HepG2 (cell line): ENCODE data around the gene ARHGAP12. TPM values are rescaled to one million over a fixed set of nuclear protein-coding genes. Genes with fewer than 3 reads are reported as not detected.

ENCODE experiments used
- ATAC-seq: fragments of 200-7000 bp; cut with Tn5 transposase; 3 replicates; pipeline ENCODE4 v1.9.1; 2020; ENCODE audit warnings: mild to moderate bottlenecking, moderate library complexity
- BruUV-seq: library from RNA; stranded (reverse); fragments of 400-500 nt; replicated peaks from 2 replicates; lab custom pipeline; 2021; lab: Mats Ljungman, UMichigan
- CTCF ChIA-PET: fragments of 300-600 bp; formaldehyde crosslinking; extraction: SDS; loops from one replicate; lab custom pipeline; 2021; ENCODE audit warnings: low total read pairs, inconsistent platforms, low intra/inter-chr PET ratio; lab: Yijun Ruan, JAX
- POLR2A ChIA-PET: fragments of 350-600 bp; sonication (Branson Sonifier 250); formaldehyde crosslinking; loops from one replicate; lab custom pipeline; 2020; ENCODE audit warnings: antibody characterized with exemption, inconsistent platforms; lab: Yijun Ruan, JAX
- DNase-seq: peaks from one replicate; pipeline ENCODE4 v3.0.0-alpha.2; 2015; ENCODE audit warnings: low spot score
- FAIRE-seq: peaks from 3 replicates; lab custom pipeline; 2011; peaks lifted over from hg19 to GRCh38; lab: Jason Lieb, UNC
- H2AFZ ChIP-seq: one replicate; pipeline ENCODE4 v1.6.1; 2011; ENCODE audit warnings: low read length, inconsistent platforms
- H3K27ac ChIP-seq: fragments of 300-600 bp; 3 replicates; pipeline ENCODE4 v1.8.0; 2011; ENCODE audit warnings: mixed run types, mild to moderate bottlenecking, mixed read lengths, low read length, inconsistent platforms; ENCODE audit not compliant: insufficient read depth; ENCODE audit errors: extremely low read length
- H3K27me3 ChIP-seq, 2 experiments: fragments of 200-600 bp in 1 of 2; 2 replicates in 1 of 2; 3 replicates in 1 of 2; pipeline versions ENCODE4 v1.6.0 to v1.8.0; 2011; ENCODE audit warnings: low read length in 2 of 2, mild to moderate bottlenecking in 2 of 2, moderate library complexity in 2 of 2, inconsistent platforms in 1 of 2; ENCODE audit not compliant: insufficient read depth in 2 of 2, control insufficient read depth in 1 of 2
- H3K36me3 ChIP-seq, 2 experiments: fragments of 200-600 bp in 1 of 2; replicated peaks in 1 of 2; 2 replicates in 1 of 2; 3 replicates in 1 of 2; pipeline versions ENCODE4 v1.5.1 to v1.8.0; 2011; ENCODE audit warnings: low read length in 2 of 2, inconsistent platforms in 1 of 2; ENCODE audit not compliant: insufficient read depth in 2 of 2, control insufficient read depth in 1 of 2
- H3K4me1 ChIP-seq: 2 replicates; pipeline ENCODE4 v1.5.1; 2012; ENCODE audit warnings: low read length, inconsistent platforms; ENCODE audit not compliant: insufficient read depth
- H3K4me2 ChIP-seq: 2 replicates; pipeline ENCODE4 v1.6.0; 2011; ENCODE audit warnings: low read depth, low read length, inconsistent platforms
- H3K4me3 ChIP-seq, 3 experiments: fragments of 200-600 bp in 1 of 3; sonication (generic), shearing (Covaris generic) in 1 of 3; replicated peaks in 1 of 3; 2 replicates each; pipeline ENCODE4 v1.5.1; 2011 to 2016; ENCODE audit warnings: low read length in 3 of 3, inconsistent platforms in 2 of 3, low read depth in 2 of 3, mild to moderate bottlenecking in 2 of 3, control low read depth in 1 of 3, mixed read lengths in 1 of 3; ENCODE audit not compliant: insufficient read depth in 1 of 3
- H3K79me2 ChIP-seq: one replicate; pipeline ENCODE4 v1.6.1; 2011; ENCODE audit warnings: low read length, inconsistent platforms; ENCODE audit not compliant: insufficient read depth
- H3K9ac ChIP-seq: 2 replicates; pipeline ENCODE4 v1.6.0; 2011; ENCODE audit warnings: mild to moderate bottlenecking, low read depth, low read length, inconsistent platforms; ENCODE audit not compliant: insufficient read depth
- H3K9me3 ChIP-seq: 2 replicates; pipeline ENCODE4 v1.5.1; 2012; ENCODE audit warnings: mild to moderate bottlenecking, low read length
- H4K20me1 ChIP-seq: 2 replicates; pipeline ENCODE4 v1.6.0; 2011; ENCODE audit warnings: inconsistent platforms, mild to moderate bottlenecking, low read length, moderate library complexity; ENCODE audit not compliant: insufficient read depth
- KLF12 ChIP-seq: sonication (generic); formaldehyde crosslinking; IDR thresholded peaks from 2 replicates; pipeline ENCODE4 v1.4.0; 2020; ENCODE audit warnings: missing genetic modification reagents, borderline replicate concordance
- MBNL3 ChIP-seq: fragments of 250-450 bp; sonication (Bioruptor Pico); conservative IDR thresholded peaks from 2 replicates; pipeline ENCODE4 v1.8.0; 2022; ENCODE audit warnings: mild to moderate bottlenecking, inconsistent platforms
- POLR2AphosphoS2 ChIP-seq: IDR thresholded peaks from 2 replicates; pipeline ENCODE4 v1.6.1; 2011; ENCODE audit warnings: low read depth, low read length, improper control_type of control experiment
- ZBTB38 ChIP-seq: sonication (generic); formaldehyde crosslinking; IDR thresholded peaks from 2 replicates; pipeline ENCODE4 v1.5.1; 2020; ENCODE audit warnings: mild to moderate bottlenecking, missing genetic modification reagents
- ZNF614 ChIP-seq: IDR thresholded peaks from 2 replicates; pipeline ENCODE4 v1.6.1; 2018; ENCODE audit warnings: missing biosample characterization, missing genetic modification reagents, inconsistent platforms, borderline replicate concordance
- ZNF891 ChIP-seq: sonication (generic); formaldehyde crosslinking; IDR thresholded peaks from 2 replicates; pipeline ENCODE4 v1.5.0; 2020; ENCODE audit warnings: mild to moderate bottlenecking, missing genetic modification reagents
- WGBS: methylation state at CpG from one replicate; pipeline ENCODE4 v1.1.6; 2017; ENCODE audit warnings: low lambda C conversion rate; 5-methylcytosine and 5-hydroxymethylcytosine counted together
- in situ Hi-C: cut with HindIII; loops from 2 replicates; pipeline ENCODE4 v1.10.0; 2017; ENCODE audit warnings: low pct_unique_long_range_greater_than_20kb; ENCODE audit not compliant: extremely low pct_ligation_motif_present
- intact Hi-C: fragments of 100-400 bp; cut with micrococcal nuclease; formaldehyde crosslinking; loops from one replicate; pipeline ENCODE4 v1.10.0; 2022; ENCODE audit not compliant: unreplicated experiment
- polyA plus RNA-seq, 8 experiments: library from polyadenylated mRNA; depleted of rRNA in 3 of 8; stranded (reverse) in 7 of 8; unstranded in 1 of 8; fragments of >200 nt; fragmentation: Illumina TruSeq in 4 of 8; extraction: Trizol in 4 of 8; gene quantifications; 2 replicates each; pipeline versions ENCODE4 v1.2.1 to v1.2.3, GENCODE V29; 2011 to 2016; ENCODE audit warnings: low read depth in 4 of 8, missing spikeins in 1 of 8, mixed read lengths in 1 of 8; ENCODE audit not compliant: insufficient read depth in 1 of 8
- total RNA-seq, 5 experiments: library from RNA; depleted of rRNA; stranded (reverse); fragments of >200 nt; fragmentation: Illumina TruSeq; extraction: Trizol; gene quantifications; 2 replicates each; pipeline ENCODE4 v1.2.3, GENCODE V29; 2016; ENCODE audit warnings: low read depth in 1 of 5
- TF ChIP-seq, protein P1 (sequence below): IDR thresholded peaks from 2 replicates; pipeline ENCODE4 v1.6.1; 2016; ENCODE audit warnings: low read depth, missing genetic modification reagents, missing compliant biosample characterization
- TF ChIP-seq, protein P2 (sequence below): sonication (generic); formaldehyde crosslinking; IDR thresholded peaks from 2 replicates; pipeline ENCODE4 v1.4.0; 2020; ENCODE audit warnings: mild to moderate bottlenecking, missing genetic modification reagents
- TF ChIP-seq, protein P3 (sequence below): IDR thresholded peaks from 2 replicates; pipeline ENCODE4 v1.6.1; 2018; ENCODE audit warnings: missing genetic modification reagents, mild to moderate bottlenecking, missing compliant biosample characterization
- TF ChIP-seq, protein P4 (sequence below): sonication (generic); formaldehyde crosslinking; conservative IDR thresholded peaks from 2 replicates; pipeline ENCODE4 v1.8.0; 2022; ENCODE audit warnings: low read depth, missing genetic modification reagents

The ARHGAP12 gene
- total and polyA plus RNA-seq, 2 of the 13 experiments (the other 11 are each of a cell fraction or from before 2014, with no cell fraction given), result 25.0 to 54.6 TPM

DNA sequence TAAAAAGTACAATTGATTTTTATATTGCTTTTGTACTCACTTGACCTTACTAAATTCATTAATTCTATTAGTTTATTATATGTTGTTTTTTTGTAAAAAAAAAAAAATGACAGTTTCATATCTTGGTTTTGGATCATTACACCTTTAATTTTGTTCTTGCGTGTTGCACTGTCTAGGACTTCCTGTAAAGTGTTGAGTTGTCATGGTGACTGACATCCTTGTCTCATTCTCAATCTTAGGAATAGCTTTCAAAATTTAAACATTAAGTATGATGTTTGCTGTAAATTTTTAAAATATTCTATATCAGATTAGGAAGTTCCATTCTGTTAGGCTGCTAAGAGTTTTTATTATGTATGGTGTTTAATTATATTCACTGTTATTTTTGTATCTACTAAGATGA, 139.1 kb downstream of the ARHGAP12 start (continued):
- TF ChIP-seq POLR2AphosphoS2, result no peak
- TF ChIP-seq, protein P1, sequence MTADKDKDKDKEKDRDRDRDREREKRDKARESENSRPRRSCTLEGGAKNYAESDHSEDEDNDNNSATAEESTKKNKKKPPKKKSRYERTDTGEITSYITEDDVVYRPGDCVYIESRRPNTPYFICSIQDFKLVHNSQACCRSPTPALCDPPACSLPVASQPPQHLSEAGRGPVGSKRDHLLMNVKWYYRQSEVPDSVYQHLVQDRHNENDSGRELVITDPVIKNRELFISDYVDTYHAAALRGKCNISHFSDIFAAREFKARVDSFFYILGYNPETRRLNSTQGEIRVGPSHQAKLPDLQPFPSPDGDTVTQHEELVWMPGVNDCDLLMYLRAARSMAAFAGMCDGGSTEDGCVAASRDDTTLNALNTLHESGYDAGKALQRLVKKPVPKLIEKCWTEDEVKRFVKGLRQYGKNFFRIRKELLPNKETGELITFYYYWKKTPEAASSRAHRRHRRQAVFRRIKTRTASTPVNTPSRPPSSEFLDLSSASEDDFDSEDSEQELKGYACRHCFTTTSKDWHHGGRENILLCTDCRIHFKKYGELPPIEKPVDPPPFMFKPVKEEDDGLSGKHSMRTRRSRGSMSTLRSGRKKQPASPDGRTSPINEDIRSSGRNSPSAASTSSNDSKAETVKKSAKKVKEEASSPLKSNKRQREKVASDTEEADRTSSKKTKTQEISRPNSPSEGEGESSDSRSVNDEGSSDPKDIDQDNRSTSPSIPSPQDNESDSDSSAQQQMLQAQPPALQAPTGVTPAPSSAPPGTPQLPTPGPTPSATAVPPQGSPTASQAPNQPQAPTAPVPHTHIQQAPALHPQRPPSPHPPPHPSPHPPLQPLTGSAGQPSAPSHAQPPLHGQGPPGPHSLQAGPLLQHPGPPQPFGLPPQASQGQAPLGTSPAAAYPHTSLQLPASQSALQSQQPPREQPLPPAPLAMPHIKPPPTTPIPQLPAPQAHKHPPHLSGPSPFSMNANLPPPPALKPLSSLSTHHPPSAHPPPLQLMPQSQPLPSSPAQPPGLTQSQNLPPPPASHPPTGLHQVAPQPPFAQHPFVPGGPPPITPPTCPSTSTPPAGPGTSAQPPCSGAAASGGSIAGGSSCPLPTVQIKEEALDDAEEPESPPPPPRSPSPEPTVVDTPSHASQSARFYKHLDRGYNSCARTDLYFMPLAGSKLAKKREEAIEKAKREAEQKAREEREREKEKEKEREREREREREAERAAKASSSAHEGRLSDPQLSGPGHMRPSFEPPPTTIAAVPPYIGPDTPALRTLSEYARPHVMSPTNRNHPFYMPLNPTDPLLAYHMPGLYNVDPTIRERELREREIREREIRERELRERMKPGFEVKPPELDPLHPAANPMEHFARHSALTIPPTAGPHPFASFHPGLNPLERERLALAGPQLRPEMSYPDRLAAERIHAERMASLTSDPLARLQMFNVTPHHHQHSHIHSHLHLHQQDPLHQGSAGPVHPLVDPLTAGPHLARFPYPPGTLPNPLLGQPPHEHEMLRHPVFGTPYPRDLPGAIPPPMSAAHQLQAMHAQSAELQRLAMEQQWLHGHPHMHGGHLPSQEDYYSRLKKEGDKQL (CRISPR knock-in tag), result no peak

DNA sequence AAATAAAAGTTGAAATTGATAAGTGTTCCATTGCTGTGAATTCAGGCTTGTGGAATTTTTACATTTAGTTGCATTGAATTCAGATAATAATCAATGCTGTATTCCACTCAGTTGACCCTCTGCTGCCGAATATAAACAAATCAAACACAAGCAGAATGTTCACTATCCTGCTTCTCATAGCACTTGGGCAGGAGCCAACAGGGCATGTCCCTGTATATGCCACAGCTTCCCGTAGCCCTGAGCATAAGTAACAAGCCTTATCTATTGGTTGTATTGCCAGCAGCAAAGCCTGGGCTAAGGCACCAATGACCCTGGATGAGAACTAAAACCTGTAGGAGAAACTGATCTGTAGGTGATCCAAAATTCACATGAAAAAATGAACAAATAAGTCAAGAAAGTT, 145.9 kb downstream of the ARHGAP12 start:
- ATAC-seq (no peak), FAIRE-seq (no peak), DNase-seq (no peak)
- Histone ChIP-seq H3K9ac (no peak overlapping the region), H3K4me1 (no peaks in the 10 kb centered on the region), H3K4me2 (no peak overlapping the region), H3K4me3 (no peak overlapping the region), H2AFZ (no peak overlapping the region), H3K36me3 (no peaks in the 10 kb centered on the region), H3K79me2 (no peaks in the 10 kb centered on the region), H3K9me3 (no peaks in the 10 kb centered on the region), H3K27ac (no peak overlapping the region), H4K20me1 (no peaks in the 10 kb centered on the region), H3K27me3 (0 out of 5 replicates have a peak, but pooled peaks cover 0 to 5% of the 10 kb centered on the region in 2 experiments)
- no TSS peak for BruUV-seq
- ChIA-PET CTCF (no interaction called here), POLR2A (no interaction called here)
- in situ Hi-C loops (no loop called here), intact Hi-C loops (no loop called here)
- WGBS, result 0% methylated on average over 2 of the region's 2 CpGs
- TF ChIP-seq KLF12 (CRISPR knock-in tag) (no peak), ZNF614 (CRISPR knock-in tag) (no peak), MBNL3 (CRISPR knock-in tag) (no peak), ZBTB38 (no peak), ZNF891 (CRISPR knock-in tag) (no peak)
- TF ChIP-seq, protein P2, sequence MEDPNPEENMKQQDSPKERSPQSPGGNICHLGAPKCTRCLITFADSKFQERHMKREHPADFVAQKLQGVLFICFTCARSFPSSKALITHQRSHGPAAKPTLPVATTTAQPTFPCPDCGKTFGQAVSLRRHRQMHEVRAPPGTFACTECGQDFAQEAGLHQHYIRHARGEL, result no peak
- TF ChIP-seq, protein P3, sequence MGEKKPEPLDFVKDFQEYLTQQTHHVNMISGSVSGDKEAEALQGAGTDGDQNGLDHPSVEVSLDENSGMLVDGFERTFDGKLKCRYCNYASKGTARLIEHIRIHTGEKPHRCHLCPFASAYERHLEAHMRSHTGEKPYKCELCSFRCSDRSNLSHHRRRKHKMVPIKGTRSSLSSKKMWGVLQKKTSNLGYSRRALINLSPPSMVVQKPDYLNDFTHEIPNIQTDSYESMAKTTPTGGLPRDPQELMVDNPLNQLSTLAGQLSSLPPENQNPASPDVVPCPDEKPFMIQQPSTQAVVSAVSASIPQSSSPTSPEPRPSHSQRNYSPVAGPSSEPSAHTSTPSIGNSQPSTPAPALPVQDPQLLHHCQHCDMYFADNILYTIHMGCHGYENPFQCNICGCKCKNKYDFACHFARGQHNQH (CRISPR knock-in tag), result no peak
- TF ChIP-seq, protein P4, sequence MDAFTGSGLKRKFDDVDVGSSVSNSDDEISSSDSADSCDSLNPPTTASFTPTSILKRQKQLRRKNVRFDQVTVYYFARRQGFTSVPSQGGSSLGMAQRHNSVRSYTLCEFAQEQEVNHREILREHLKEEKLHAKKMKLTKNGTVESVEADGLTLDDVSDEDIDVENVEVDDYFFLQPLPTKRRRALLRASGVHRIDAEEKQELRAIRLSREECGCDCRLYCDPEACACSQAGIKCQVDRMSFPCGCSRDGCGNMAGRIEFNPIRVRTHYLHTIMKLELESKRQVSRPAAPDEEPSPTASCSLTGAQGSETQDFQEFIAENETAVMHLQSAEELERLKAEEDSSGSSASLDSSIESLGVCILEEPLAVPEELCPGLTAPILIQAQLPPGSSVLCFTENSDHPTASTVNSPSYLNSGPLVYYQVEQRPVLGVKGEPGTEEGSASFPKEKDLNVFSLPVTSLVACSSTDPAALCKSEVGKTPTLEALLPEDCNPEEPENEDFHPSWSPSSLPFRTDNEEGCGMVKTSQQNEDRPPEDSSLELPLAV, result no peak
